Lower leg skin (tissue), 3 donors: ENCODE measurements around the gene TAF3.

Experiments used
- CTCF ChIP-seq, 3 donors: fragments of 450-650 bp; IDR thresholded peaks; one replicate each; pipeline ENCODE4 v1.5.1; 2016; ENCODE audit warnings: antibody characterized with exemption in 3 of 3, mild to moderate bottlenecking in 3 of 3, moderate library complexity in 2 of 3
- POLR2A ChIP-seq, 2 donors: fragments of 450-650 bp; IDR thresholded peaks; one replicate each; pipeline ENCODE4 v1.6.1; 2016 to 2017; ENCODE audit warnings: antibody characterized with exemption in 2 of 2, mild to moderate bottlenecking in 1 of 2, moderate library complexity in 1 of 2

GRCh38 chr10:8047452-8048280 is 229.4 kb downstream of the TAF3 start:
- TF ChIP-seq CTCF (IDR thresholded peaks at IDR 0.05), result no peak
- TF ChIP-seq POLR2A (IDR thresholded peaks at IDR 0.05), result no peak
